ENCODE data around the gene PAPOLG. TPM values are rescaled to one million over a fixed set of nuclear protein-coding genes. Genes with fewer than 3 reads are reported as not detected.
"Not testable (repeated sequence)": the region's sequence is repeated elsewhere in the genome, so short reads cannot be mapped to it uniquely, and the experiment has no call there.

The PAPOLG gene
- total RNA-seq, 1 donor from 2014 or later, result 15.1 TPM

GRCh38 chr2:60821587-60822302, 65.7 kb downstream of the PAPOLG start:
- no peaks in the 10 kb centered on the region for H3K36me3 Mint-ChIP-seq (ENCODE audit: unreplicated experiment)
- DNase-seq (ENCODE audit: extremely low spot score, unreplicated experiment), result no peak
- H3K4me3 Mint-ChIP-seq (ENCODE audit: unreplicated experiment), result no peak overlapping the region
- no peaks in the 10 kb centered on the region for H3K9me3 Mint-ChIP-seq (ENCODE audit: unreplicated experiment)
- peaks cover 25% of the 10 kb centered on the region for H3K27me3 Mint-ChIP-seq (ENCODE audit: unreplicated experiment)
- no peaks in the 10 kb centered on the region for H3K4me1 Mint-ChIP-seq (ENCODE audit: unreplicated experiment)
- TF ChIP-seq, protein P1, sequence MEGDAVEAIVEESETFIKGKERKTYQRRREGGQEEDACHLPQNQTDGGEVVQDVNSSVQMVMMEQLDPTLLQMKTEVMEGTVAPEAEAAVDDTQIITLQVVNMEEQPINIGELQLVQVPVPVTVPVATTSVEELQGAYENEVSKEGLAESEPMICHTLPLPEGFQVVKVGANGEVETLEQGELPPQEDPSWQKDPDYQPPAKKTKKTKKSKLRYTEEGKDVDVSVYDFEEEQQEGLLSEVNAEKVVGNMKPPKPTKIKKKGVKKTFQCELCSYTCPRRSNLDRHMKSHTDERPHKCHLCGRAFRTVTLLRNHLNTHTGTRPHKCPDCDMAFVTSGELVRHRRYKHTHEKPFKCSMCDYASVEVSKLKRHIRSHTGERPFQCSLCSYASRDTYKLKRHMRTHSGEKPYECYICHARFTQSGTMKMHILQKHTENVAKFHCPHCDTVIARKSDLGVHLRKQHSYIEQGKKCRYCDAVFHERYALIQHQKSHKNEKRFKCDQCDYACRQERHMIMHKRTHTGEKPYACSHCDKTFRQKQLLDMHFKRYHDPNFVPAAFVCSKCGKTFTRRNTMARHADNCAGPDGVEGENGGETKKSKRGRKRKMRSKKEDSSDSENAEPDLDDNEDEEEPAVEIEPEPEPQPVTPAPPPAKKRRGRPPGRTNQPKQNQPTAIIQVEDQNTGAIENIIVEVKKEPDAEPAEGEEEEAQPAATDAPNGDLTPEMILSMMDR (IDR thresholded peaks at IDR 0.05), result no peak
- H3K27ac Mint-ChIP-seq (ENCODE audit: unreplicated experiment), result no peak overlapping the region

- Mint-ChIP-seq H3K27me3 (ENCODE audit: unreplicated experiment) (peaks cover 29% of the 10 kb centered on the region), H3K9me3 (ENCODE audit: unreplicated experiment) (no peaks in the 10 kb centered on the region), H3K36me3 (ENCODE audit: unreplicated experiment) (no peaks in the 10 kb centered on the region), H3K4me3 (ENCODE audit: unreplicated experiment) (no peak overlapping the region), H3K4me1 (ENCODE audit: unreplicated experiment) (no peaks in the 10 kb centered on the region), H3K27ac (ENCODE audit: unreplicated experiment) (no peak overlapping the region)
- no peak for DNase-seq (ENCODE audit: extremely low spot score, unreplicated experiment)
- TF ChIP-seq, protein P1 (IDR thresholded peaks at IDR 0.05), result no peak
These were observed 66.9 kb downstream of the PAPOLG start for GRCh38 chr2:60822987-60823386.

DNA sequence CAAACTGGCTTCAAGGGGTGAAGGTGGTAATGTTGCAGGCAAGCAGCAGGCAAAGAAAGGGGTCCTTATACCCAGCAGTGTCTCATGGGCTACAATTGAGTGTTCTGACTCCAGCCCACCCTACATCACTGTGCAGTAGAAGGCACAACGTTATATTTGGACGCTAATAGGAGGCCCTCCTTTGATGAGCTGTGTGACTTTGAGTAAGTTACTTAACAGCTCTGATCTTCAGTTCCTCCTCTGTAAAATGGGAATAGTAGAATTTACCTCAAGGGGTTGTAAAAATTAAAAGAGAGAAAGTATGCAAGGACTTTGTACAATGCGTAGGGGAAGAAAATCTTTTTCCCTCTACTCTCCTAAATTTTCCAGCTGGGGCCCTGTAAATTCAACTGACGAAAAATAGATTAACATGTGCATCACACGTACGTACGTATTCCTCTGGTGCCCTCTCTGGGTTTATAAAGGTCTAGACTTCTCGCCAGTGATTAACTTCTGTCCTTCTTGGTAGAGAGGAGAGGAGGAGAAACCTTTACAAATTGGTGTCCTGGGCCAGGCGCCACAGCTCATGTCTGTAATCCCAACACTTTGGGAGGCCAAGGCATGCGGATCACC, 67.7 kb downstream of the PAPOLG start:
- Mint-ChIP-seq H3K4me1 (ENCODE audit: unreplicated experiment) (no peaks in the 10 kb centered on the region), H3K36me3 (ENCODE audit: unreplicated experiment) (no peaks in the 10 kb centered on the region), H3K27ac (ENCODE audit: unreplicated experiment) (no peak overlapping the region), H3K27me3 (ENCODE audit: unreplicated experiment) (peaks cover 29% of the 10 kb centered on the region), H3K9me3 (ENCODE audit: unreplicated experiment) (no peaks in the 10 kb centered on the region), H3K4me3 (ENCODE audit: unreplicated experiment) (no peak overlapping the region)
- DNase-seq (ENCODE audit: extremely low spot score, unreplicated experiment), result no peak
- TF ChIP-seq, protein P1 (IDR thresholded peaks at IDR 0.05), result no peak

GRCh38 chr2:60825666-60826065, 69.6 kb downstream of the PAPOLG start:
- Mint-ChIP-seq H3K27me3 (ENCODE audit: unreplicated experiment) (peaks cover 42% of the 10 kb centered on the region), H3K27ac (ENCODE audit: unreplicated experiment) (no peak overlapping the region), H3K36me3 (ENCODE audit: unreplicated experiment) (no peaks in the 10 kb centered on the region), H3K9me3 (ENCODE audit: unreplicated experiment) (no peaks in the 10 kb centered on the region), H3K4me3 (ENCODE audit: unreplicated experiment) (no peak overlapping the region), H3K4me1 (ENCODE audit: unreplicated experiment) (no peaks in the 10 kb centered on the region)
- TF ChIP-seq, protein P1 (IDR thresholded peaks at IDR 0.05), result no peak
- DNase-seq (ENCODE audit: extremely low spot score, unreplicated experiment), result no peak

DNA sequence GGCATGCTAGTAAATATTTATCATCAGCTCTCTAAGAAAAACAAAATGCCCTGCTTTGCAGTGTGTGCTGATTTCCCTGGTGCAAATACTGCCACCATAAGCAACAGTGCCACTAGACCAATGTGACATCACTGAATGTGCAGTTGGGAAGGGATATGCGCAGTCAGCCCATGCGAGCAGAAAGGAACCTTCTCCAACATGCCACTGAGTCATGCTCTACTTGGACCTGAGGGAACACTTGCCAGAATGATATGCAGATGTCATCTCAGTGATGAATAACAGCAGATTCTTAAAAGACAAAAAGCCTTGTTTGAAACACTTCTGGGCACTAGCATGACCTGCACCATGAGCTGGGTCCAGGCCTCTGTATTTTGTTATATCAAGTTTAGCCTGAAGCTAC, 70.0 kb downstream of the PAPOLG start:
- Mint-ChIP-seq H3K27me3 (ENCODE audit: unreplicated experiment) (peaks cover 47% of the 10 kb centered on the region), H3K4me1 (ENCODE audit: unreplicated experiment) (no peaks in the 10 kb centered on the region), H3K4me3 (ENCODE audit: unreplicated experiment) (no peak overlapping the region), H3K27ac (ENCODE audit: unreplicated experiment) (no peak overlapping the region), H3K9me3 (ENCODE audit: unreplicated experiment) (no peaks in the 10 kb centered on the region), H3K36me3 (ENCODE audit: unreplicated experiment) (no peaks in the 10 kb centered on the region)
- DNase-seq (ENCODE audit: extremely low spot score, unreplicated experiment), result no peak
- TF ChIP-seq, protein P1 (IDR thresholded peaks at IDR 0.05), result no peak

DNA sequence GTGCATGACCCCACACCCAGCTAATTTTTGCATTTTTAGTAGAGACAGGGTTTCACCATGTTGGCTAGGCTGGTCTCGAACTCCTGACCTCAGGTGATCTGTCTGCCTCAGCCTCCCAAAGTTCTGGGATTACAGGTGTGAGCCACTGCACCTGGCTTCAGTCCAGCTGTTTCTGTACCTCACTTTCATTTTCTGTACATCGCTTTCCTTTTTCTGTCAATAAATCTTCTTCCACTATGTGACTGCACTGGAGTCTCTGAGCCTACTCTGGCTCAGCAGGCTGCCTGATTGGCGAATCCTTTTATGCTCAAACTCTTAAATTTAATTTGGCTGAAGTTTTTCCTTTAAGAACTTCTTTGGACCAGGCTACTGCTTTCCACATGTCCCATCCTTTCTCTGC, 70.8 kb downstream of the PAPOLG start:
- peaks cover 50% of the 10 kb centered on the region for H3K27me3 Mint-ChIP-seq (ENCODE audit: unreplicated experiment)
- not testable (repeated sequence) for H3K4me1 Mint-ChIP-seq (ENCODE audit: unreplicated experiment); H3K4me3 Mint-ChIP-seq (ENCODE audit: unreplicated experiment); DNase-seq (ENCODE audit: extremely low spot score, unreplicated experiment); H3K27ac Mint-ChIP-seq (ENCODE audit: unreplicated experiment); H3K36me3 Mint-ChIP-seq (ENCODE audit: unreplicated experiment); H3K9me3 Mint-ChIP-seq (ENCODE audit: unreplicated experiment)

Data from osteocyte (in vitro differentiated cells).